ENCODE results near the gene BTBD19.

Gene BTBD19

GRCh38 chr1:44853201-44853600, 44.9 kb downstream of the BTBD19 start:
- Histone ChIP-seq H3K9me3 (ENCODE audit: control insufficient read depth, low read length) (no peaks in the 10 kb centered on the region), H3K9ac (ENCODE audit: low read length) (no peak overlapping the region), H3K4me3 (ENCODE audit: low read length) (no peak overlapping the region), H3K27me3 (replicated peaks; ENCODE audit: control insufficient read depth, insufficient read depth, low read length) (no peaks in the 10 kb centered on the region), H3K36me3 (ENCODE audit: control insufficient read depth, insufficient read depth, low read length, severe bottlenecking) (peaks cover 48% of the 10 kb centered on the region), H3K4me1 (ENCODE audit: control insufficient read depth, insufficient read depth, low read length) (no peaks in the 10 kb centered on the region)
- DNase-seq (ENCODE audit: low read depth), result no peak

- no peaks in the 10 kb centered on the region for H3K9me3 ChIP-seq (ENCODE audit: control insufficient read depth, low read length)
- H3K36me3 ChIP-seq (ENCODE audit: control insufficient read depth, insufficient read depth, low read length, severe bottlenecking), result peaks cover 48% of the 10 kb centered on the region
- H3K4me3 ChIP-seq (ENCODE audit: low read length), result no peak overlapping the region
- H3K9ac ChIP-seq (ENCODE audit: low read length), result no peak overlapping the region
- no peaks in the 10 kb centered on the region for H3K27me3 ChIP-seq (replicated peaks; ENCODE audit: control insufficient read depth, insufficient read depth, low read length)
- H3K4me1 ChIP-seq (ENCODE audit: control insufficient read depth, insufficient read depth, low read length), result no peaks in the 10 kb centered on the region
- no peak for DNase-seq (ENCODE audit: low read depth)
Measured at GRCh38 chr1:44854970-44855369, 46.6 kb downstream of the BTBD19 start.

DNA sequence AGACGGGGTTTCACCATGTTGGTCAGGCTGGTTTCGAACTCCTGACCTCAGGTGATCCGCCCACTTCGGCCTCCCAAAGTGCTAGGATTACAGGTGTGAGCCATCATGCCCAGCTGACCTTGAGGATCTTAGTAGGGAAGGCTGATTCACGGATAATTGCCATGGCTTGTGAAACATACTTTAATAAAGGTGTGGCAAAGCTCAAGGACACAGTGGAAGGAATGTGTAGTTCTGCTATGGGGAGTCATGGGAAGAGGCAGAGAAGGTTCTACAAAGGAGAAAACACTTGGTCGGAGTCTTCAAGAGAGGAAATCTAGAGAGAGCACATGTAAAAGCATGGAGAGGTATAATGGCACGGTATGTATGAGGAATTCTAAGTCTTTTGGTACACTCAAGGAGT, 47.4 kb downstream of the BTBD19 start:
- H3K4me1 ChIP-seq (ENCODE audit: control insufficient read depth, insufficient read depth, low read length), result peaks cover 5% of the 10 kb centered on the region
- no peaks in the 10 kb centered on the region for H3K27me3 ChIP-seq (replicated peaks; ENCODE audit: control insufficient read depth, insufficient read depth, low read length)
- H3K36me3 ChIP-seq (ENCODE audit: control insufficient read depth, insufficient read depth, low read length, severe bottlenecking), result peaks cover 44% of the 10 kb centered on the region
- no peak overlapping the region for H3K9ac ChIP-seq (ENCODE audit: low read length)
- no peak for DNase-seq (ENCODE audit: low read depth)
- H3K9me3 ChIP-seq (ENCODE audit: control insufficient read depth, low read length), result no peaks in the 10 kb centered on the region
- no peak overlapping the region for H3K4me3 ChIP-seq (ENCODE audit: low read length)

GRCh38 chr1:44857446-44857845, 49.1 kb downstream of the BTBD19 start:
- H3K4me3 ChIP-seq (ENCODE audit: low read length), result no peak overlapping the region
- H3K9ac ChIP-seq (ENCODE audit: low read length), result no peak overlapping the region
- peaks cover 16% of the 10 kb centered on the region for H3K4me1 ChIP-seq (ENCODE audit: control insufficient read depth, insufficient read depth, low read length)
- no peak for DNase-seq (ENCODE audit: low read depth)
- no peaks in the 10 kb centered on the region for H3K27me3 ChIP-seq (replicated peaks; ENCODE audit: control insufficient read depth, insufficient read depth, low read length)
- no peaks in the 10 kb centered on the region for H3K9me3 ChIP-seq (ENCODE audit: control insufficient read depth, low read length)
- peaks cover 43% of the 10 kb centered on the region for H3K36me3 ChIP-seq (ENCODE audit: control insufficient read depth, insufficient read depth, low read length, severe bottlenecking)

- Histone ChIP-seq H3K4me3 (ENCODE audit: low read length) (no peak overlapping the region), H3K36me3 (ENCODE audit: control insufficient read depth, insufficient read depth, low read length, severe bottlenecking) (peaks cover 25% of the 10 kb centered on the region)
- DNase-seq (ENCODE audit: low read depth), result no peak
Measured at GRCh38 chr1:44860331-44860730, 52.0 kb downstream of the BTBD19 start.

GRCh38 chr1:44860891-44861425, 52.6 kb downstream of the BTBD19 start:
- H3K9ac ChIP-seq (ENCODE audit: low read length), result no peak overlapping the region
- H3K4me1 ChIP-seq (ENCODE audit: control insufficient read depth, insufficient read depth, low read length), result peaks cover 20% of the 10 kb centered on the region
- no peak for DNase-seq (ENCODE audit: low read depth)
- H3K27me3 ChIP-seq (replicated peaks; ENCODE audit: control insufficient read depth, insufficient read depth, low read length), result no peaks in the 10 kb centered on the region
- H3K9me3 ChIP-seq (ENCODE audit: control insufficient read depth, low read length), result no peaks in the 10 kb centered on the region
- H3K36me3 ChIP-seq (ENCODE audit: control insufficient read depth, insufficient read depth, low read length, severe bottlenecking), result peaks cover 21% of the 10 kb centered on the region
- H3K4me3 ChIP-seq (ENCODE audit: low read length), result no peak overlapping the region

More at GRCh38 chr1:44860331-44860730, 52.0 kb downstream of the BTBD19 start:
- H3K9ac ChIP-seq (ENCODE audit: low read length), result no peak overlapping the region
- no peaks in the 10 kb centered on the region for H3K9me3 ChIP-seq (ENCODE audit: control insufficient read depth, low read length)
- H3K27me3 ChIP-seq (replicated peaks; ENCODE audit: control insufficient read depth, insufficient read depth, low read length), result no peaks in the 10 kb centered on the region
- H3K4me1 ChIP-seq (ENCODE audit: control insufficient read depth, insufficient read depth, low read length), result peaks cover 20% of the 10 kb centered on the region

GRCh38 chr1:44862829-44863401, 54.6 kb downstream of the BTBD19 start:
- Histone ChIP-seq H3K9me3 (ENCODE audit: control insufficient read depth, low read length) (no peaks in the 10 kb centered on the region), H3K4me1 (ENCODE audit: control insufficient read depth, insufficient read depth, low read length) (peaks cover 20% of the 10 kb centered on the region), H3K9ac (ENCODE audit: low read length) (no peak overlapping the region), H3K4me3 (ENCODE audit: low read length) (no peak overlapping the region), H3K36me3 (ENCODE audit: control insufficient read depth, insufficient read depth, low read length, severe bottlenecking) (peaks cover 5% of the 10 kb centered on the region), H3K27me3 (replicated peaks; ENCODE audit: control insufficient read depth, insufficient read depth, low read length) (no peaks in the 10 kb centered on the region)
- DNase-seq (ENCODE audit: low read depth), result no peak

All from adipocyte (in vitro differentiated cells).